HepG2 (cell line): Measurements from ENCODE around the gene ATG13. TPM values are rescaled to one million over a fixed set of nuclear protein-coding genes. Genes with fewer than 3 reads are reported as not detected.

Experiments used
- ARID3A ChIP-seq: IDR thresholded peaks from 2 replicates; pipeline ENCODE4 v1.6.1; 2012; ENCODE audit warnings: low read depth, low read length, improper control_type of control experiment
- ARID5B ChIP-seq: IDR thresholded peaks from 2 replicates; pipeline ENCODE4 v1.4.0; 2020; ENCODE audit warnings: mild to moderate bottlenecking, missing genetic modification reagents
- GLI4 ChIP-seq: sonication (generic); formaldehyde crosslinking; IDR thresholded peaks from 2 replicates; pipeline ENCODE4 v1.5.1; 2020; ENCODE audit warnings: missing genetic modification reagents, mild to moderate bottlenecking, moderate library complexity, borderline replicate concordance
- MED1 ChIP-seq: sonication (generic); formaldehyde crosslinking; IDR thresholded peaks from 2 replicates; pipeline ENCODE4 v1.4.0; 2020; ENCODE audit warnings: missing genetic modification reagents
- NFRKB ChIP-seq: fragments of 450-650 bp; IDR thresholded peaks from 2 replicates; pipeline ENCODE4 v1.6.1; 2017
- PAXIP1 ChIP-seq: sonication (generic); formaldehyde crosslinking; conservative IDR thresholded peaks from 2 replicates; pipeline ENCODE4 v1.4.0; 2020; ENCODE audit warnings: mild to moderate bottlenecking, missing genetic modification reagents, moderate library complexity
- SIX4 ChIP-seq: sonication (generic); formaldehyde crosslinking; IDR thresholded peaks from 2 replicates; pipeline ENCODE4 v1.4.0; 2020; ENCODE audit warnings: missing genetic modification reagents
- ZC3H4 ChIP-seq: sonication (generic); formaldehyde crosslinking; IDR thresholded peaks from 2 replicates; pipeline ENCODE4 v1.4.0; 2020; ENCODE audit warnings: missing genetic modification reagents, borderline replicate concordance
- ZNF609 ChIP-seq: sonication (generic); formaldehyde crosslinking; IDR thresholded peaks from 2 replicates; pipeline ENCODE4 v1.4.0; 2020; ENCODE audit warnings: mild to moderate bottlenecking, missing genetic modification reagents, borderline replicate concordance
- ZNF776 ChIP-seq: sonication (generic); formaldehyde crosslinking; IDR thresholded peaks from 2 replicates; pipeline ENCODE4 v1.4.0; 2020; ENCODE audit warnings: mild to moderate bottlenecking, missing genetic modification reagents
- ZSCAN12 ChIP-seq: sonication (generic); formaldehyde crosslinking; IDR thresholded peaks from 2 replicates; pipeline ENCODE4 v1.9.0; 2021; ENCODE audit warnings: mild to moderate bottlenecking, missing genetic modification reagents
- polyA plus RNA-seq, 8 experiments: library from polyadenylated mRNA; depleted of rRNA in 3 of 8; stranded (reverse) in 7 of 8; unstranded in 1 of 8; fragments of >200 nt; fragmentation: Illumina TruSeq in 4 of 8; extraction: Trizol in 4 of 8; gene quantifications; 2 replicates each; pipeline versions ENCODE4 v1.2.1 to v1.2.3, GENCODE V29; 2011 to 2016; ENCODE audit warnings: low read depth in 4 of 8, missing spikeins in 1 of 8, mixed read lengths in 1 of 8; ENCODE audit not compliant: insufficient read depth in 1 of 8
- total RNA-seq, 5 experiments: library from RNA; depleted of rRNA; stranded (reverse); fragments of >200 nt; fragmentation: Illumina TruSeq; extraction: Trizol; gene quantifications; 2 replicates each; pipeline ENCODE4 v1.2.3, GENCODE V29; 2016; ENCODE audit warnings: low read depth in 1 of 5
- TF ChIP-seq, protein P1 (sequence below): sonication (generic); formaldehyde crosslinking; IDR thresholded peaks from 2 replicates; pipeline ENCODE4 v1.5.0; 2020; ENCODE audit warnings: mild to moderate bottlenecking, missing genetic modification reagents

Gene ATG13
- total and polyA plus RNA-seq, 2 of the 13 experiments (the other 11 are each of a cell fraction or from before 2014, with no cell fraction given): 55.0 to 77.3 TPM

DNA sequence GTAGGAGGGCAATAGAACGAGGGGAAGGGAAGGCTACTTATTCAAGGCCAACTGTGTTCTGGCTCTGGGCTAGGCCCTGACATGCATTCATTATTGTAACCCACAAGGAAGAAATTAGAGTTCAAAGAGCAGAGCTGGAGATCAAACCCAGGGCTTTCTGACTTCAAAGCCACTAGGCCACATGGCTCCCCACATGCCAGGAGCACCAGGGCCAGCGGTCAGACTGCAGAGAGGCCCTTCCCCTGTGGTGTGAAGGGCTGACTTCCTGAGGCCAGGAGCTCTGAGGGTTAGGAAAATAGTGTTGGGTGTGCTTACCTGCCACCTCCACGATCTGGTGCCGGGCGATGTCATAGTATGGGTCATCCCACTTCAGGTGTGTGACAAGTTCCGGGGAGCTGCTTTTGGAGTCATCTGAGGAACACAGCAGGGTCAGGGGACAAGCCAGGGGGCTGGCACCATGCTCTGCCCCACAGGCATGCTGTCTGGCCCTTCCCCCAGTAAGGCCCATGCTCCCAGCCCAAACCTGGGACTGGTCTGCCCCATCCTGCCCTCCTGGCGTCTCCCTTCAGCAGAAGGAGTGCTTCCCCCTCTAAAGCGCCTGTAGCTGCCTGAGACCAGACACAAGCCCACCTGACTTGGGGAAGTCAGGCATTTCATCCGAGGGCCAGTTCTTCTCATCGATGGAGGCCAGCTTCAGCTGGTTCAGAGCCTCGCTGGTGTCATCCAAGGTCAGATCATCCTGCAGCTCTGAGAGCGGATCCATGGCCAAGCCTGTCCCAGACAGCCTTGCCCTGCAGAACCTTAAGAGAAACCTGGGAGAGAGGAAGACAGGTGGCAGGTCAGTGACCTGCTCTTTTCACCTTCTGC is 78.2 kb downstream of the ATG13 start (continued):
- TF ChIP-seq ZNF609 (CRISPR knock-in tag) (no peak; the same call in 1 of the 2 replicates), ZNF776 (no peak), ZSCAN12 (no peak), ZC3H4 (no peak), SIX4 (CRISPR knock-in tag) (no peak), GLI4 (no peak), ARID5B (CRISPR knock-in tag) (peak; percentile 80), ARID3A (no peak), MED1 (peak; percentile 91), PAXIP1 (peak; percentile 68), NFRKB (no peak)
- TF ChIP-seq, protein P1, sequence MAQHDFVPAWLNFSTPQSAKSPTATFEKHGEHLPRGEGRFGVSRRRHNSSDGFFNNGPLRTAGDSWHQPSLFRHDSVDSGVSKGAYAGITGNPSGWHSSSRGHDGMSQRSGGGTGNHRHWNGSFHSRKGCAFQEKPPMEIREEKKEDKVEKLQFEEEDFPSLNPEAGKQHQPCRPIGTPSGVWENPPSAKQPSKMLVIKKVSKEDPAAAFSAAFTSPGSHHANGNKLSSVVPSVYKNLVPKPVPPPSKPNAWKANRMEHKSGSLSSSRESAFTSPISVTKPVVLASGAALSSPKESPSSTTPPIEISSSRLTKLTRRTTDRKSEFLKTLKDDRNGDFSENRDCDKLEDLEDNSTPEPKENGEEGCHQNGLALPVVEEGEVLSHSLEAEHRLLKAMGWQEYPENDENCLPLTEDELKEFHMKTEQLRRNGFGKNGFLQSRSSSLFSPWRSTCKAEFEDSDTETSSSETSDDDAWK (CRISPR knock-in tag): no peak
